AG04450 (cell line): ENCODE results near the gene GNG13. TPM values are rescaled to one million over a fixed set of nuclear protein-coding genes. Genes with fewer than 3 reads are reported as not detected.

Experiments
- CTCF ChIA-PET: fragments of 300-600, 350-600 bp; formaldehyde crosslinking; extraction: SDS; loops from one replicate; lab custom pipeline; 2022; ENCODE audit warnings: antibody characterized with exemption, inconsistent platforms; lab: Charles Lee
- POLR2A ChIA-PET: fragments of 350-600 bp; formaldehyde crosslinking; extraction: SDS; loops from one replicate; lab custom pipeline; 2021; ENCODE audit warnings: antibody characterized with exemption, inconsistent platforms; lab: Yijun Ruan, JAX
- DNase-seq: peaks from one replicate; pipeline ENCODE4 v3.0.0-alpha.2; 2011; ENCODE audit warnings: low read depth, low spot score
- H3K27ac ChIP-seq: one replicate; pipeline ENCODE4 v1.5.1; 2012; ENCODE audit warnings: low read depth, low read length, control low read depth
- H3K27me3 ChIP-seq: one replicate; pipeline ENCODE4 v1.6.0; 2012; ENCODE audit warnings: low read length; ENCODE audit not compliant: control insufficient read depth, insufficient read depth
- H3K4me3 ChIP-seq: 2 replicates; pipeline ENCODE4 v1.5.1; 2011; ENCODE audit warnings: mild to moderate bottlenecking, low read depth, low read length, control low read depth
- H3K9me3 ChIP-seq: 2 replicates; pipeline ENCODE4 v1.5.1; 2012; ENCODE audit warnings: low read length; ENCODE audit not compliant: control insufficient read depth, insufficient read depth
- CTCF ChIP-seq: IDR thresholded peaks from 2 replicates; pipeline ENCODE4 v1.5.1; 2011; ENCODE audit warnings: low read depth, low read length, control low read depth, inconsistent platforms
- polyA plus RNA-seq: library from polyadenylated mRNA; depleted of rRNA; stranded (reverse); fragments of >200 nt; gene quantifications from 2 replicates; pipeline ENCODE4 v1.2.3, GENCODE V29; 2011; rRNA removed
- small RNA-seq: library from RNA; depleted of rRNA; stranded (forward); fragments of <200 nt; gene quantifications from one replicate; pipeline ENCODE3, GENCODE V24; 2012; ENCODE audit warnings: low read depth; ENCODE audit not compliant: insufficient read length

GNG13 gene
- polyA plus RNA-seq, 1 experiment = not detected

- H3K4me3 ChIP-seq = no peak overlapping the region
- no peak for DNase-seq
- CTCF ChIA-PET = interaction anchor here (1.1 kb wide), 1 partner anchor 10 kb away, joined by 3 read pairs; no protein-coding TSS in a partner anchor
- no peaks in the 10 kb centered on the region; the same call in none of the 2 replicates for H3K9me3 ChIP-seq
- no peak for TF ChIP-seq CTCF
- no peak overlapping the region for H3K27ac ChIP-seq
- H3K27me3 ChIP-seq = peaks cover 12% of the 10 kb centered on the region
- POLR2A ChIA-PET = interaction anchor here (0.5 kb wide), 1 partner anchor 32 kb away, joined by 6 read pairs; no protein-coding TSS in a partner anchor
Observed at GRCh38 chr16:752007-752312, 48.6 kb downstream of the GNG13 start.

- POLR2A ChIA-PET = no interaction called here
- Histone ChIP-seq H3K27ac (no peak overlapping the region), H3K27me3 (peaks cover 12% of the 10 kb centered on the region), H3K9me3 (no peaks in the 10 kb centered on the region; the same call in none of the 2 replicates), H3K4me3 (no peak overlapping the region)
- TF ChIP-seq CTCF = no peak
- no peak for DNase-seq
- CTCF ChIA-PET = interaction anchor here (1.1 kb wide), 1 partner anchor 9 kb away, joined by 3 read pairs; no protein-coding TSS in a partner anchor
Observed at GRCh38 chr16:751152-752006, 49.2 kb downstream of the GNG13 start.

GRCh38 chr16:750485-750884 lies 50.0 kb downstream of the GNG13 start:
- TF ChIP-seq CTCF = no peak
- peaks cover 12% of the 10 kb centered on the region for H3K27me3 ChIP-seq
- POLR2A ChIA-PET = no interaction called here
- no peak for DNase-seq
- H3K9me3 ChIP-seq = no peaks in the 10 kb centered on the region; the same call in 1 of the 2 replicates
- H3K4me3 ChIP-seq = no peak overlapping the region
- CTCF ChIA-PET = interaction anchor here (1.2 kb wide), 1 partner anchor 9 kb away, joined by 3 read pairs; the partner anchor contains the start of gene CIAO3
- no peak overlapping the region for H3K27ac ChIP-seq

GRCh38 chr16:749010-749409 lies 51.5 kb downstream of the GNG13 start:
- Histone ChIP-seq H3K4me3 (no peak overlapping the region), H3K27me3 (peaks cover 12% of the 10 kb centered on the region), H3K9me3 (no peaks in the 10 kb centered on the region; the same call in 1 of the 2 replicates), H3K27ac (no peak overlapping the region)
- peak; percentile 44 for DNase-seq
- CTCF ChIA-PET = interaction anchor here (0.5 to 1.1 kb wide), 4 partner anchors 37 to 699 kb away, joined by 3 to 7 read pairs (median 6); no protein-coding TSS in a partner anchor
- TF ChIP-seq CTCF = no peak
- POLR2A ChIA-PET = interaction anchor here (0.7 to 1.1 kb wide), 4 partner anchors 12 to 130 kb away, joined by 3 to 6 read pairs (median 4); partner anchors contain the start of genes CHTF18, MSLN and RPUSD1

Small RNAs within 50 kb of the gene (small RNA-seq; reads per million reads assigned to genes)
- not detected for gene MIR662

Other genes starting within 250 kb of the GNG13 start
- not detected in 2 replicates for gene PRR35, start 240.3 kb downstream of the GNG13 start, polyA plus RNA-seq
- gene NHLRC4, start 233.7 kb downstream of the GNG13 start, polyA plus RNA-seq = 0.45 and 0.88 TPM in 2 replicates
- 12.1 and 17.6 TPM in 2 replicates for gene PIGQ, start 230.8 kb downstream of the GNG13 start, polyA plus RNA-seq
- gene RAB40C, start 210.7 kb downstream of the GNG13 start, polyA plus RNA-seq = 4.2 and 6.1 TPM in 2 replicates
- gene WFIKKN1, start 169.7 kb downstream of the GNG13 start, polyA plus RNA-seq = not detected in 2 replicates
- 58.3 and 69.5 TPM in 2 replicates for gene METTL26, start 164.4 kb downstream of the GNG13 start, polyA plus RNA-seq
- gene MCRIP2, start 158.9 kb downstream of the GNG13 start, polyA plus RNA-seq = 6.7 and 10.8 TPM in 2 replicates
- 2.1 and 2.5 TPM in 2 replicates for gene WDR90, start 151.4 kb downstream of the GNG13 start, polyA plus RNA-seq
- gene RHOT2, start 132.6 kb downstream of the GNG13 start, polyA plus RNA-seq = 38.0 and 53.3 TPM in 2 replicates
- gene RHBDL1, start 125.1 kb downstream of the GNG13 start, polyA plus RNA-seq = 1.5 and 1.7 TPM in 2 replicates
- 88.8 and 109 TPM in 2 replicates for gene STUB1, start 120.3 kb downstream of the GNG13 start, polyA plus RNA-seq
- 33.1 and 51.4 TPM in 2 replicates for gene JMJD8, start 116.4 kb downstream of the GNG13 start, polyA plus RNA-seq
- gene WDR24, start 110.3 kb downstream of the GNG13 start, polyA plus RNA-seq = 2.0 and 3.6 TPM in 2 replicates
- gene FBXL16, start 94.9 kb downstream of the GNG13 start, polyA plus RNA-seq = 0.11 and 0.22 TPM in 2 replicates
- 20.0 and 23.9 TPM in 2 replicates for gene METRN, start 85.6 kb downstream of the GNG13 start, polyA plus RNA-seq
- 5.3 and 6.7 TPM in 2 replicates for gene ANTKMT, start 79.6 kb downstream of the GNG13 start, polyA plus RNA-seq
- gene CCDC78, start 74.3 kb downstream of the GNG13 start, polyA plus RNA-seq = 1.1 and 1.5 TPM in 2 replicates
- 4.2 and 5.5 TPM in 2 replicates for gene HAGHL, start 73.6 kb downstream of the GNG13 start, polyA plus RNA-seq
- 14.4 and 17.6 TPM in 2 replicates for gene CIAO3, start 59.7 kb downstream of the GNG13 start, polyA plus RNA-seq
- gene MSLN, start 40.0 kb downstream of the GNG13 start, polyA plus RNA-seq = 0.11 and 0.17 TPM in 2 replicates
- gene RPUSD1, start 12.4 kb downstream of the GNG13 start, polyA plus RNA-seq = 9.2 and 13.5 TPM in 2 replicates
- 1.1 and 2.1 TPM in 2 replicates for gene CHTF18, start 12.1 kb downstream of the GNG13 start, polyA plus RNA-seq
- gene LMF1, start 170.2 kb upstream of the GNG13 start, polyA plus RNA-seq = 11.8 and 15.1 TPM in 2 replicates
- gene SOX8, start 181.0 kb upstream of the GNG13 start, polyA plus RNA-seq = 0.04 TPM in 1 of 2 replicates, not detected in the other